Mesendoderm (in vitro differentiated cells): ENCODE results near the gene DIAPH1.
"Not testable (repeated sequence)": the region's sequence is repeated elsewhere in the genome, so short reads cannot be mapped to it uniquely, and the experiment has no call there.

Source experiments
- DNase-seq: peaks from one replicate; pipeline ENCODE4 v3.0.0; 2013
- H2AK5ac ChIP-seq: 2 replicates; pipeline ENCODE4 v1.6.1; 2013; ENCODE audit warnings: low read length, inconsistent platforms
- H2BK120ac ChIP-seq: 2 replicates; pipeline ENCODE4 v1.6.1; 2013; ENCODE audit warnings: low read depth, mild to moderate bottlenecking, low read length, moderate library complexity, mixed read lengths
- H2BK15ac ChIP-seq: replicated peaks from 2 replicates; pipeline ENCODE4 v1.6.1; 2013; ENCODE audit warnings: low read depth, mild to moderate bottlenecking, moderate library complexity
- H2BK5ac ChIP-seq: 2 replicates; pipeline ENCODE4 v1.6.1; 2013; ENCODE audit warnings: low read length, inconsistent platforms
- H3K18ac ChIP-seq: 2 replicates; pipeline ENCODE4 v1.6.1; 2013; ENCODE audit warnings: mild to moderate bottlenecking, low read length, mixed read lengths
- H3K23ac ChIP-seq: one replicate; pipeline ENCODE4 v1.6.1; 2013; ENCODE audit warnings: low read length
- H3K27ac ChIP-seq: 2 replicates; pipeline ENCODE4 v1.5.1; 2013; ENCODE audit warnings: low read depth, mild to moderate bottlenecking, inconsistent platforms, low read length, moderate library complexity
- H3K27me3 ChIP-seq: 2 replicates; pipeline ENCODE4 v1.6.1; 2013; ENCODE audit warnings: low read length, control low read depth, mild to moderate bottlenecking, inconsistent platforms; ENCODE audit not compliant: insufficient read depth, poor library complexity
- H3K36me3 ChIP-seq: 2 replicates; pipeline ENCODE4 v1.6.1; 2013; ENCODE audit warnings: low read length, inconsistent platforms; ENCODE audit not compliant: control insufficient read depth, insufficient read depth
- H3K4ac ChIP-seq: one replicate; pipeline ENCODE4 v1.6.1; 2013; ENCODE audit warnings: low read depth, mild to moderate bottlenecking, low read length, moderate library complexity
- H3K4me1 ChIP-seq: 2 replicates; pipeline ENCODE4 v1.6.1; 2013; ENCODE audit warnings: low read depth, low read length, inconsistent platforms; ENCODE audit not compliant: control insufficient read depth
- H3K4me2 ChIP-seq: 2 replicates; pipeline ENCODE4 v1.6.1; 2013; ENCODE audit warnings: low read length
- H3K4me3 ChIP-seq: 2 replicates; pipeline ENCODE4 v1.5.1; 2013; ENCODE audit warnings: mild to moderate bottlenecking, low read length
- H3K56ac ChIP-seq: one replicate; pipeline ENCODE4 v1.6.1; 2013; ENCODE audit warnings: low read length
- H3K79me1 ChIP-seq: 2 replicates; pipeline ENCODE4 v1.6.1; 2013; ENCODE audit warnings: low read length, inconsistent platforms
- H3K79me2 ChIP-seq: 2 replicates; pipeline ENCODE4 v1.6.1; 2013; ENCODE audit warnings: mild to moderate bottlenecking, low read length; ENCODE audit not compliant: control insufficient read depth, insufficient read depth
- H3K9ac ChIP-seq: 2 replicates; pipeline ENCODE4 v1.6.1; 2013; ENCODE audit warnings: low read length, inconsistent platforms
- H4K5ac ChIP-seq: one replicate; pipeline ENCODE4 v1.6.1; 2013; ENCODE audit warnings: low read length
- H4K8ac ChIP-seq: one replicate; pipeline ENCODE4 v1.6.1; 2013; ENCODE audit warnings: low read depth, mild to moderate bottlenecking, control low read depth, low read length, moderate library complexity
- WGBS: extraction: QIAGEN DNeasy Blood & Tissue Kit; methylation state at CpG from one replicate; pipeline ENCODE4 v1.1.7; 2013; ENCODE audit warnings: low lambda C conversion rate, missing lambda C conversion rate; ENCODE audit not compliant: insufficient coverage; ENCODE audit errors: extremely low coverage; 5-methylcytosine and 5-hydroxymethylcytosine counted together

The DIAPH1 gene

DNA sequence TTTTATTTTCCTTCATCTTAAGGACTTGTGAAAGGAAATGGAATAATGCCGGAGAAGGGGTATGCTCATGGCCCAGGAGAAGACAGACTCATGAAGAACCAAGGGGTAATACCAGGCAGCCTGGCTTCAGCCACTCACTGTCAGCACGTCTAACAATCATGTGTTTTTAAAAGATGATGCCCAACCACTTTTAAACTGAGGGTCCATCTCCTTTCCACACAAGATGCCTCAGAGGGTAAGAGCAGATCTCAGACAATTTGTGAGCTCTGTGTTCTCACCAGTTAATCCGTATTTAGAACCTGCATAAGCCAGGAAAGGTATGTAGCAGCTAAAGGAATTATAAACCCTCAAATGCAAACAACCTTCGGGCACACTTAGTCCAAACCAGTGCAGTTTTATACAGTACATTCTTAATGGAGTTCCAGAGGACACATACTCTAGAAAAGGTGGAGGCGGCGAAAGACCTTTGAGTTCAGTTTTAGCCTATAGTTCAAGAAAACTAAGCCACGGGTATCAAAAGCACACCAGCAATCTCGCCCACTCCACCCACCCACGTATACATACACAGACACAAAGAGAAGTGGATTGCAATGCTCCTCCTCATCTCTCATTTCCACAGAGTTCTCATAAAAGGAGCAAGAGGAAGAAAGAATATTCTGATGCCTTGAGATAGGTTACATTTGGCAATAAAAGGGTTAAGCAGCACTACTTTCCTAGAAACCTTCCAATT, 2.6 kb downstream of the DIAPH1 start:
- H3K36me3 ChIP-seq, result peaks cover 2% of the 10 kb centered on the region
- no peak overlapping the region for H2AK5ac ChIP-seq
- no peak overlapping the region for H4K5ac ChIP-seq
- H3K27me3 ChIP-seq, result no peaks in the 10 kb centered on the region
- peaks cover 14% of the 10 kb centered on the region for H3K4me1 ChIP-seq
- DNase-seq, result no peak
- H2BK120ac ChIP-seq, result no peak overlapping the region
- H4K8ac ChIP-seq, result no peak overlapping the region
- H3K9ac ChIP-seq, result peak overlapping the region; percentile 6
- H3K23ac ChIP-seq, result no peak overlapping the region
- no peak overlapping the region for H3K4me3 ChIP-seq
- peaks cover 55% of the 10 kb centered on the region for H3K79me2 ChIP-seq
- no peak overlapping the region for H2BK15ac ChIP-seq
- WGBS, result no CpG with 5 or more reads among the region's 9 CpGs
- no peak overlapping the region for H3K4ac ChIP-seq
- peak overlapping the region; percentile 24 for H3K4me2 ChIP-seq
- H3K18ac ChIP-seq, result no peak overlapping the region
- H3K56ac ChIP-seq, result peak overlapping the region; percentile 57
- no peak overlapping the region for H3K27ac ChIP-seq
- H2BK5ac ChIP-seq, result no peak overlapping the region
- H3K79me1 ChIP-seq, result peaks cover 7% of the 10 kb centered on the region

- H3K9ac ChIP-seq, result peak overlapping the region; percentile 22
- no peak overlapping the region for H2BK5ac ChIP-seq
- no peak overlapping the region for H3K18ac ChIP-seq
- H3K79me1 ChIP-seq, result peaks cover 7% of the 10 kb centered on the region
- no peak overlapping the region for H3K4me2 ChIP-seq
- peak; percentile 17 for DNase-seq
- no peak overlapping the region for H3K23ac ChIP-seq
- H3K56ac ChIP-seq, result no peak overlapping the region
- H2BK15ac ChIP-seq, result no peak overlapping the region
- peaks cover 14% of the 10 kb centered on the region for H3K4me1 ChIP-seq
- H3K79me2 ChIP-seq, result peaks cover 76% of the 10 kb centered on the region
- H4K5ac ChIP-seq, result no peak overlapping the region
- H3K4ac ChIP-seq, result no peak overlapping the region
- H4K8ac ChIP-seq, result no peak overlapping the region
- no peaks in the 10 kb centered on the region for H3K27me3 ChIP-seq
- no peak overlapping the region for H2AK5ac ChIP-seq
- no peaks in the 10 kb centered on the region for H3K36me3 ChIP-seq
- no peak overlapping the region for H2BK120ac ChIP-seq
- H3K27ac ChIP-seq, result no peak overlapping the region
- no peak overlapping the region for H3K4me3 ChIP-seq
These were observed 5.5 kb downstream of the DIAPH1 start for GRCh38 chr5:141613344-141613743.

- H3K4me1 ChIP-seq, result peaks cover 3% of the 10 kb centered on the region
- peak; percentile 44 for DNase-seq
- no peak overlapping the region for H3K56ac ChIP-seq
- H2BK5ac ChIP-seq, result no peak overlapping the region
- H3K36me3 ChIP-seq, result no peaks in the 10 kb centered on the region
- no CpG with 5 or more reads among the region's 3 CpGs for WGBS
- no peak overlapping the region for H3K27ac ChIP-seq
- no peak overlapping the region for H3K18ac ChIP-seq
- no peak overlapping the region for H3K23ac ChIP-seq
- no peak overlapping the region for H4K8ac ChIP-seq
- H2BK120ac ChIP-seq, result no peak overlapping the region
- H3K9ac ChIP-seq, result no peak overlapping the region
- no peak overlapping the region for H3K4me2 ChIP-seq
- H2BK15ac ChIP-seq, result no peak overlapping the region
- H3K4me3 ChIP-seq, result no peak overlapping the region
- H3K79me2 ChIP-seq, result peaks cover 65% of the 10 kb centered on the region
- H3K27me3 ChIP-seq, result no peaks in the 10 kb centered on the region
- H2AK5ac ChIP-seq, result no peak overlapping the region
- no peak overlapping the region for H4K5ac ChIP-seq
- H3K79me1 ChIP-seq, result peaks cover 5% of the 10 kb centered on the region
- H3K4ac ChIP-seq, result no peak overlapping the region
These were observed 7.5 kb downstream of the DIAPH1 start for GRCh38 chr5:141611289-141611688.

DNA sequence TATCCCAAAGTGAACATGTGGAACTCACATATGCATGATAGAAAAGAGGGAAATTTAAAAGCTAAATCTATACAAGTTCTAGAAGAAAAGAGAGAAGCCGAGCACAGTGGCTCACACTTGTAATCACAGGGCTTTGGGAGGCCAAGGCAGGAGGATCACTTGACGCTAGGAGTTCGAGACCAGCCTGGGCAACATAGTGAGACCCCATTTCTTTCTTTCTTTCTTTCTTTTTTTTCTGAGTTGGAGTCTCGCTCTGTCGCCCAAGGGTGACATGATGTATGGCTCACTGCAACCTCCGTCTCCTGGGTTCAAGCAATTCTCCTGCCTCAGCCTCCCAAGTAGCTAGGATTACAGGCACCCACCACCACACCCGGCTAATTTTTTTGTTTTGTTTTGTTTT, 8.9 kb downstream of the DIAPH1 start:
- not testable (repeated sequence) for H2BK15ac ChIP-seq, H3K56ac ChIP-seq, H4K8ac ChIP-seq, H3K23ac ChIP-seq, H3K4ac ChIP-seq, H3K9ac ChIP-seq, H3K27me3 ChIP-seq, H3K4me2 ChIP-seq, H3K79me1 ChIP-seq, H2BK120ac ChIP-seq, DNase-seq, H3K4me1 ChIP-seq, H2AK5ac ChIP-seq, H3K36me3 ChIP-seq, H3K18ac ChIP-seq, H2BK5ac ChIP-seq, H3K4me3 ChIP-seq, H4K5ac ChIP-seq, H3K27ac ChIP-seq
- H3K79me2 ChIP-seq, result peaks cover 61% of the 10 kb centered on the region
- no CpG with 5 or more reads among the region's 7 CpGs for WGBS

GRCh38 chr5:141609044-141609443, 9.8 kb downstream of the DIAPH1 start:
- no peak overlapping the region for H2BK5ac ChIP-seq
- H3K27me3 ChIP-seq, result no peaks in the 10 kb centered on the region
- H3K36me3 ChIP-seq, result no peaks in the 10 kb centered on the region
- H3K4me3 ChIP-seq, result no peak overlapping the region
- no peak overlapping the region for H2BK15ac ChIP-seq
- no peak overlapping the region for H3K56ac ChIP-seq
- H3K4me1 ChIP-seq, result peaks cover 2% of the 10 kb centered on the region
- H3K18ac ChIP-seq, result no peak overlapping the region
- H3K79me2 ChIP-seq, result peaks cover 61% of the 10 kb centered on the region
- no peak overlapping the region for H4K8ac ChIP-seq
- H2AK5ac ChIP-seq, result no peak overlapping the region
- H3K9ac ChIP-seq, result no peak overlapping the region
- H3K23ac ChIP-seq, result no peak overlapping the region
- H4K5ac ChIP-seq, result no peak overlapping the region
- H3K79me1 ChIP-seq, result peaks cover 3% of the 10 kb centered on the region
- H3K4me2 ChIP-seq, result no peak overlapping the region
- WGBS, result no CpG with 5 or more reads among the region's 3 CpGs
- H3K4ac ChIP-seq, result no peak overlapping the region
- H2BK120ac ChIP-seq, result no peak overlapping the region
- no peak for DNase-seq
- no peak overlapping the region for H3K27ac ChIP-seq

DNA sequence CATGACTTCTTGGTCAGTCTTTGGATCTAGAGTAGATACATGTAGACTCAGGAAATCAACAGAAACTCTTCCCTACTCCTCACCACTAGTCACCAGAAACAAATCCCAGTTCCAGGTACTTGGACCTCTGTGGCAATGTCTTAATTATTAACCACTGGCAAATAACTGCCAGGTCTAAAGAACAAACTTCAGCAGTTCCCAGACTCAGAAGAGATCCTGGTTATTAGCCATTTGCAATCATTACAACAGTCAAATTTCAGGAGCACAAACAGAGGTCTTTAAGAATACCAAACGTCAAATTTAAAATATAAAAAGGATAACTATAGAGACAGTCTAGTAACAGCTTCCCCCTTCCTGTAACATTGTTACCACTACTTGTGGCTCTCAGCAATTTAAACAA, 10.2 kb downstream of the DIAPH1 start:
- H3K27ac ChIP-seq, result no peak overlapping the region
- no peak overlapping the region for H3K4me2 ChIP-seq
- H2BK120ac ChIP-seq, result no peak overlapping the region
- H2BK5ac ChIP-seq, result no peak overlapping the region
- no CpG with 5 or more reads among the region's 1 CpG for WGBS
- no peak overlapping the region for H3K4me3 ChIP-seq
- H2AK5ac ChIP-seq, result no peak overlapping the region
- no peak overlapping the region for H3K18ac ChIP-seq
- H3K79me1 ChIP-seq, result peaks cover 6% of the 10 kb centered on the region
- H3K4ac ChIP-seq, result no peak overlapping the region
- peaks cover 2% of the 10 kb centered on the region for H3K4me1 ChIP-seq
- no peak overlapping the region for H3K9ac ChIP-seq
- no peak overlapping the region for H3K56ac ChIP-seq
- no peak overlapping the region for H3K23ac ChIP-seq
- no peak overlapping the region for H2BK15ac ChIP-seq
- H4K8ac ChIP-seq, result no peak overlapping the region
- no peak for DNase-seq
- H3K36me3 ChIP-seq, result no peaks in the 10 kb centered on the region
- no peak overlapping the region for H4K5ac ChIP-seq
- H3K27me3 ChIP-seq, result no peaks in the 10 kb centered on the region
- peaks cover 64% of the 10 kb centered on the region for H3K79me2 ChIP-seq
